Keratinocyte (primary cell): ENCODE measurements around the gene SEC24C.
"Not testable (repeated sequence)": the region's sequence is repeated elsewhere in the genome, so short reads cannot be mapped to it uniquely, and the experiment has no call there.

ENCODE experiments used
- EZH2 ChIP-seq: IDR thresholded peaks from one replicate; pipeline ENCODE4 v1.6.1; 2012; ENCODE audit warnings: inconsistent platforms, mild to moderate bottlenecking, low read length, moderate library complexity
- TF ChIP-seq, protein P1 (sequence below), 3 experiments: IDR thresholded peaks in 1 of 3; conservative IDR thresholded peaks in 1 of 3; optimal IDR thresholded peaks in 1 of 3; 2 replicates in 2 of 3; 3 replicates in 1 of 3; pipeline versions ENCODE3 to v1.5.1; 2011; ENCODE audit warnings: low read length in 3 of 3, mild to moderate bottlenecking in 3 of 3, moderate library complexity in 2 of 3, control low read depth in 1 of 3, inconsistent platforms in 1 of 3; ENCODE audit not compliant: insufficient read depth in 2 of 3; ENCODE audit errors: extremely low read depth in 1 of 3

DNA sequence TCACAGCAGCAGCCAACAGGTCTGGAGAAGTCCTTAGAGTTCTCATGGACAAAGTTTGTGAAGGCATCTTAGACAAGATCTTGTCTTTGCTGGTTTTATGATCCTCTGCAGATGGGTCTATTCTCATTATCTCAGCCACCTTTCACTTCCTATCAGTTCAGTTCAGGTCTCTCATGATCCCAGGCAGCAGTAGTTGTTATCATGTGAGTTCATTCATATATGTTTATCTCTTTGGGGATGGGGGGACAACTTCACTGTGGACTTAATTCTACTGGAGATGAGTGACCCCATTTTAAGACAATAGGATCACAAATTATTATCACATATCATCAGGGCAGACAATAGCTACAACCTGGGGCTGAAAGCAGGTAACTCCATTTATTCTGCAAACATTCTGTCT lies 40.2 kb upstream of the SEC24C start:
- TF ChIP-seq, protein P1, sequence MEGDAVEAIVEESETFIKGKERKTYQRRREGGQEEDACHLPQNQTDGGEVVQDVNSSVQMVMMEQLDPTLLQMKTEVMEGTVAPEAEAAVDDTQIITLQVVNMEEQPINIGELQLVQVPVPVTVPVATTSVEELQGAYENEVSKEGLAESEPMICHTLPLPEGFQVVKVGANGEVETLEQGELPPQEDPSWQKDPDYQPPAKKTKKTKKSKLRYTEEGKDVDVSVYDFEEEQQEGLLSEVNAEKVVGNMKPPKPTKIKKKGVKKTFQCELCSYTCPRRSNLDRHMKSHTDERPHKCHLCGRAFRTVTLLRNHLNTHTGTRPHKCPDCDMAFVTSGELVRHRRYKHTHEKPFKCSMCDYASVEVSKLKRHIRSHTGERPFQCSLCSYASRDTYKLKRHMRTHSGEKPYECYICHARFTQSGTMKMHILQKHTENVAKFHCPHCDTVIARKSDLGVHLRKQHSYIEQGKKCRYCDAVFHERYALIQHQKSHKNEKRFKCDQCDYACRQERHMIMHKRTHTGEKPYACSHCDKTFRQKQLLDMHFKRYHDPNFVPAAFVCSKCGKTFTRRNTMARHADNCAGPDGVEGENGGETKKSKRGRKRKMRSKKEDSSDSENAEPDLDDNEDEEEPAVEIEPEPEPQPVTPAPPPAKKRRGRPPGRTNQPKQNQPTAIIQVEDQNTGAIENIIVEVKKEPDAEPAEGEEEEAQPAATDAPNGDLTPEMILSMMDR (optimal IDR thresholded peaks at IDR 0.05 in 1 of 3, IDR thresholded peaks at IDR 0.05 in 1 of 3, conservative IDR thresholded peaks at IDR 0.05 in 1 of 3; ENCODE audit: extremely low read depth in 1 of 3, insufficient read depth in 2 of 3, low read length in 3 of 3) = not testable (repeated sequence)
- not testable (repeated sequence) for TF ChIP-seq EZH2
